ENCODE data around the gene NKX1-1.

The NKX1-1 gene

DNA sequence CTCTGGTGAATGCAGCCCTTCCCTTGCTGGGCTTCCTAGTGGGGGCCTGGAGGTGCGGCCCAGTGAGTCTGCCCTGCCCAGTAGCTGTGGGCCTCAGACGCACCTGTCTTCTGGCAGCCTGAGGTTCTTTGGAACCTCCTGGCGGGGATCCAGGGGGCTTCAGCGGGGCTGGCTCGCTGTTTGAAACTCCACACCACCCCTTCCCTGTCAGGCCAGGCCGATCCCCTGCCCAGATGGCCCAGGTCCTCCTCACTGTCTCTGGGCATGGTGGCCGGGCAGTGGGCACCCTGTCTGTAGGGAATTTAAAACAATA, 10.7 kb upstream of the NKX1-1 start:
- DNase-seq (ENCODE audit: low read depth, low spot score), result no peak

GRCh38 chr4:1416051-1416947, 10.1 kb upstream of the NKX1-1 start:
- no peak for DNase-seq (ENCODE audit: low read depth, low spot score)

- no peak for DNase-seq (ENCODE audit: low read depth, low spot score)
These were observed 9.4 kb upstream of the NKX1-1 start for GRCh38 chr4:1415681-1415981.

- DNase-seq (ENCODE audit: low read depth, low spot score), result no peak
These were observed 8.8 kb upstream of the NKX1-1 start for GRCh38 chr4:1414831-1415680.

DNA sequence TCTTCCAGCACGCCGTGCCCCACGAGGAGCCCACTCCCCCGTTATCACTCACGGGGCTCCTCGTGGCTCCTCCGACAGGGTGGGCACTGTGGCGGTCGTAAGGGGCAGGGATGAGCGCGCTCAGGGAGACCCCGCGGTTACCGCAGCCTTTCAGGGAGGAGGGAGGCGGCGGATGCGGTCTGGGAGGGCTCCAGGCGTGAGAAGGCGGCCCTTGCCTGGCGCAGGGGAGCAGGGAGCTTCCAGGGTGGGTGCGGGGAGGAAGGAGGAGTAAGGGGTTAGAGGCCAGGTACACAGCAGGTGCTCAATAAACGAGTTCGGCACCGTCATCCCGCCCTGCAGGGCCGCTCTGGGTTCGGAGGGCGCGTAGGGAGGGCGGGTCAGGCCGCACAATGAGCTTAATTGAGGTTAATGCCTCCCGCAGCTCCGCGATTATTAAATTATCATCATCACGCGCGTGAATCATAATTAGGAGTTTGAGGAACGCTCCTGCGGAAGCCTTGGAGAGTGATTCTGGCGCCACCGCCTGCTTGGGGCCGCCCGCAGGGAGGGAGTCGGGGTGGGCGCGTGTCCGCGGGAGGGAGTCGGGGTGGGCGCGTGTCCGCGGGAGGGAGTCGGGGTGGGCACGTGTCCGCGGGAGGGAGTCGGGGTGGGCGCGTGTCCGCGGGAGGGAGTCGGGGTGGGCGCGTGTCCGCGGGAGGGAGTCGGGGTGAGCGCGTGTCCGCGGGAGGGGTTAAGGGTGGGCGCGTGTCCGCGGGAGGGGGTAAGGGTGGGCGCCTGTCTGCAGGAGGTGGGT, 7.6 kb upstream of the NKX1-1 start:
- DNase-seq (ENCODE audit: low read depth, low spot score), result no peak

DNA sequence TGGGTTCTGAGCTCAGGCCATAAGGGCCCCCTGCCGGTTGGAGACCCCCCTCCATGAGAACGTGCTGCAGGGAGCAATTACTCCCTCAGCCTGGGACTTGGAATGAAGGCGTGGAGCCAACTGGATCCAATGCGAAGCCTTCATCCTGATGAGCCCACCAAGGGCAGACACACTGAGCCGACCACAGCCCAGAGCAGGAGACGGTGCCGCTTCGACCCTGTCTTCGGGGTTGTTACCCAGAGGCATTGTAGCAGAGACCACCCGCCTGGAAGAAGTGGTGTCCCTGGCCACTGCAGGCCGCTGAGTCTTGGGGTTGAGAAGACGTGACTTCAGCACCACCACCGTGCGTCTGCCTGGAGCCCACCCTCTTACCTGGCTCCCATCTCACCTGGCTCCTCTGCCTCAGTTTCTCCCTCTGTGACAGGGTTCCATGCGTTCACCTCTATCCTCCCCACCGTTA, 7.0 kb upstream of the NKX1-1 start:
- DNase-seq (ENCODE audit: low read depth, low spot score), result no peak

DNA sequence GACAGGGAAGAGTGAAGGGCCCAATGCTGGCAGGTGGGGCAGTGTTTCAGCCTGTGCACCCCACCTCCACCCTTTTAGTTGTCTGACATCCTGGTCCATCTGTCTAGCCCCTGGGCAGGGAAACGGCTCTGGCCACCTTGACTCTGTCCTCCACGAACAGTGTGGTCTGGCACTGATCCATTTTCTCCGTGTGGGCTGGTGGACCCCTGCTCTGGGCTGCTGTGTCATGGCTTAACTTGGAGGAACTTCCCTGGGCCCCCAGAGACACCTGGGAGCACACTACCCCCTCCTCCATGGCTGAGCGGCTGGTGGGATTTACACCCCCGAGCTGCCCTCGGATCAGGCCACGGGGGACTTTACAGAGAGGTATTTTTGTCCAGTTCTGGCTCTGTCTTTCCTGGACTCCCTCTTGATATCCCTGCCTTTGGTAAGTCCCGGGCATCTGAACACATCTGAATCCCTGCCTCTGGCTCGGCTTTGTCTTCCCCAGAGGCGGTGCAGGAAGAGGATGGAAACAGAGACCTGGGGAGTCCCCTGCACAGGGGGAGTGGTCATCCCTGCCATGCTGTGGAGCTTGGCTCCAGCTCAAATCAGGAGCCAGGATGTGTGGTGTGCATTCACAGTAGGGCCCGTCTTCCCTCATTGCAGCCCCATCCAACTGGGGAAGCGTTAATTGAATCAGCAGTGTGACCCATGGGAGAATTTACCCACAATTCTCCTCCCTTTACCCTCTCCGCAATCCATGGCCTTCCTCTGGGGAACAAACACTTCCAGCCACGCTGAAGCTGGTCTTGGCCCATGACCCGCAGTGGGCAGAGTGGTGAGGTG, 6.3 kb upstream of the NKX1-1 start:
- DNase-seq (ENCODE audit: low read depth, low spot score), result no peak

- DNase-seq (ENCODE audit: low read depth, low spot score), result no peak
These were observed 5.5 kb upstream of the NKX1-1 start for GRCh38 chr4:1411436-1412375.

DNA sequence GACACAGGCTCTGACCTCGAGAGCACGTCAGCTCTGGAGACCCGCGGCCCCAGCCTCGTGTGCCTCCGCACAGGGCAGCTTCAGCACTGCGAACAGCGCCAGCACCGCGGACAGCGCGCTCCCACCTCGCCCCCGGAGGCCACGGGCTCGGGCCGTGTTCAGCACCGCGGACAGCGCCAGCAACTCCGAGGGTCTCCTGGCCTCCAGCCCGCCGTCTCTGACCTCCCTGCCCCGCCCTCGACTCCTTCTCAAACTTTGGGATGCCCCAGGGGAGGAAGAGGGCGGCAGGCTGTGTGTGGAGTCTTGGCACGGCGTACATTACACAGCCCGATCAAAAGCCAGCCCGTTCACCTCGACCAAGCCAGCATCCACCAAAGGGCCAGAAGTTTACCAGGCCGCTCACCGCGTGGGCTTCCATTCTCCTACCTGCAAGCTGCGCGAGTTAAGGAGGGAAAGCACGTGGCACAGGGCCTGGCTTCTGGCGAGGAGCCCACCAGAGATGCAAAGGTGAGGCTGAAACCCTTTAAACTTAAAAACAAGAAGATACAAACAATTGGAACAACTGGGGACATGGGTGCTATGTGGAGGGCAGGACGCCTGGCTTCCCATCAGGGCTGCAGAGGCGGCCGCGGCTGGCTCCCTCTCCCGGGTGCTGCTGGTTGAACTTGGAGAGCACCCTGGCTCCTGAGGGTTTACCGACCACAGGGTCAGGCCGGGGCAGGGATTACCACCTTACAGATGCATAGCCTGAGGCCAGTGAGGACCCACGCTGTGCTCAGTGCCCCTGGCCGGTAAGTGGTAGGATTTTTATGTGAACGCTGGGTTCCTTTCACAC, 4.5 kb upstream of the NKX1-1 start:
- no peak for DNase-seq (ENCODE audit: low read depth, low spot score)

DNA sequence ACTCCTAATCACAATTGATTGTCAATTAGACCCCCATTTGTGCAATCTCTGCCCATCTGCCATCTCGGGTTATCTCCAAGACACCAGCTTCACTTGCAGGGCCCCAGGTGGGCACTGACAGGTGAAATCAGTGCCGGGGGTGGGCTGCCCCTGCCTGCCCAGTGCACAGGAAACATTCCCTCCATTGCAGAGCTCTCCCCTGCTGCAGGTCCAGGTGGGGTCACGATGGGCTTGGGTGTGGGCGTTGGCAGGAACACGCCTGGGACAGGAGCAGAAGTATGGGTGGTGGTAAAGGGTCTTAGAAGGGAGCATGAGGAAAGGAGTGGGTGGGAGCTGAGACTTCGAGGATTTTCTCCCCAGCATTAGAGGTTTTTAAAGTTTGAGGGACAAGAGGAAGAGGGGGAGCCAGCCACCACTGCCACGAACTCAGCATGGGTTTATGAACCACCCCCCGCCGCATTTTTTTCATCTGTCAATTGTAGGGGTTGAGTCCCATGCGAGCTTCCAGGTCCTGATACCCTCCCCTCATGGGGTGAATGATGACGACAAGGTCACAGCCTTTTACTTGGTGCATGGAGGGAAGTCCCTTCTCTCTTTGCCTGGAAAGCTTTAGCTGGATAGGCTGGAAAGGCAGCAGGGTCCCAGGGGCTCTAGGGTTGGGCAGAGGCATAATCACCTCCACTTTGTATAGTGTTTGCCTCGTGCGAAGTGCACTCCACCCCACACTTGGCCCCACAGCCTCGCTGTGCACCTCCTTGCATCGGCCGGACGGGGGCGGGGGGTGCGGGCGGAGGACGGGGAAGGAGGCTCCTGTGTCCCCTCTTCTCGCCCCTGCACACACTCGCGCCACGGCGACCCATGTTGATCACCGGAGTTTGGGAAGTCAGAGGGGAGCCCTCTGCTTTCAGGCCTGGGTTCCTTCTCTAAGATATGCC, 3.5 kb upstream of the NKX1-1 start:
- no peak for DNase-seq (ENCODE audit: low read depth, low spot score)

DNA sequence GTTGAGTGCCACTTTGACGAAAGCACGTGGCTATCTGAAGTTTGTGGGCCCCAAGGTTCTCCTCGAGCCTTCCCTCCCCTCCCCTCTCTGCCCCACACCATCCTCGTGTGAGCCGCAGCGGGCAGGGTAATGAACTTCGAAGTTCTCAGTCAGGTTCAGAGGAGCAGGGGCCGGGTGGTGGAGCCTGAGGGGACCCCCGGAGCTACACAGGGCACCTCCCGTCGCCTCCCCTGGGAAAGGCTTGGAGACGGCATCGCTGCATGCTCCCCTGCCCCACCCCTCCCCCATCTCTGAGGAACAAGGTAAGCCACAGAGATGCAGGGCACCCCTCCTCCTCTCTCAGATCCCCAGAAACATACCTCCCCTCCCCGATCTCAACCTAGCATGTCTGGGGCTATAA, 2.8 kb upstream of the NKX1-1 start:
- DNase-seq (ENCODE audit: low read depth, low spot score), result no peak

DNA sequence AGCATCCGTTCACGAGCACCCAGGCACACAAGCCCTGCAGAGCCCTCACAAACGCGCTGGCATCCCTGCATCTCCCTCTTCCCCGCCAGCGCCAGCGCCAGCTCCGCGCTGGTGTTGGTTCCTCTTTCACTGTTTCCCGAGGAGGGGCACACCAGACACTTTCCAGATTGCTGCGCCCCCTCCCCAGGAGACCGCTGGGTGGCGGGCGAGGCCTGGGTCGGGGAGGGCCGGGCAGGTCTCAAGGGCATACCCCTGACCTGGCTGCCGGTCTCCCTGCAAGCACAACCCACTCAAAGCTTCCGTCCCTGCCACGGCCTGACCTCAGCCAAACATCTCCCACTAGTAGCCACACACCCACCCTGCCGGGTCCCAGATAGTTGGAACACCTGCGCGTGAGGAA, 2.2 kb upstream of the NKX1-1 start:
- DNase-seq (ENCODE audit: low read depth, low spot score), result no peak

DNA sequence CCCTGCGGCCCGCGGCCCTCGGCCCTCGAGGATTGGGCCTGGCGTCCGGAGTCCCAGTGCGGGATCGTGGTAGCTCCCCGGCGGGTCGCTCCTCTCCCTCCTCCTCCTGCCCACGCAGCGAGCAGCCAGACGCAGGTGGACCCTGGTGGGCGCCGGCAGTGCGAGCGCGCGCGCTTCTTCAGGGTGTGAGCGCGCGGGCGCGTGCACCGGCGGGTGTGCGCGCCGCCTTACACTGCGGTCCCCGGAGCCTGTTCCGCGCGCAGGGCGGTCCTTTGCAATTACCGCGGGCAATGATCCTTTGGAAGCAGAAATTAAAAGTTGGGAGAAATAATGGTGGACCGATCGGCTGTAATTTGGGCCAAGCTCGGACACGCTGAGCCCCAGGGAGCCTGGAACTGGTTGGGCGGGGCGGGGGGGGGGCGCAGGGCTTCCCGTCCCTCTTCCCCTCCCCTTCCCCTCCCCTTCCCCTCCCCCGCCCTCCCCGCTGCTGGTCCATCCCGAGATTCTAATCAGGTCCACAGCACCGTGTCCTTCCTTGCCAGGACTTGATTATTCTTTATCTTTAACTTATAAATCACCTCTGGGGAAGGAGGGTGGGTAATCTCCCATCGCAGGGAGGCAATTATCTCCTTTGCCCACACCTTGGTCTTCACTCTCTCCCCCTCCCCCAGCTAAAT, 1.6 kb upstream of the NKX1-1 start:
- DNase-seq (ENCODE audit: low read depth, low spot score), result no peak

- no peak for DNase-seq (ENCODE audit: low read depth, low spot score)
These were observed 877 bp upstream of the NKX1-1 start for GRCh38 chr4:1406981-1407656.

DNA sequence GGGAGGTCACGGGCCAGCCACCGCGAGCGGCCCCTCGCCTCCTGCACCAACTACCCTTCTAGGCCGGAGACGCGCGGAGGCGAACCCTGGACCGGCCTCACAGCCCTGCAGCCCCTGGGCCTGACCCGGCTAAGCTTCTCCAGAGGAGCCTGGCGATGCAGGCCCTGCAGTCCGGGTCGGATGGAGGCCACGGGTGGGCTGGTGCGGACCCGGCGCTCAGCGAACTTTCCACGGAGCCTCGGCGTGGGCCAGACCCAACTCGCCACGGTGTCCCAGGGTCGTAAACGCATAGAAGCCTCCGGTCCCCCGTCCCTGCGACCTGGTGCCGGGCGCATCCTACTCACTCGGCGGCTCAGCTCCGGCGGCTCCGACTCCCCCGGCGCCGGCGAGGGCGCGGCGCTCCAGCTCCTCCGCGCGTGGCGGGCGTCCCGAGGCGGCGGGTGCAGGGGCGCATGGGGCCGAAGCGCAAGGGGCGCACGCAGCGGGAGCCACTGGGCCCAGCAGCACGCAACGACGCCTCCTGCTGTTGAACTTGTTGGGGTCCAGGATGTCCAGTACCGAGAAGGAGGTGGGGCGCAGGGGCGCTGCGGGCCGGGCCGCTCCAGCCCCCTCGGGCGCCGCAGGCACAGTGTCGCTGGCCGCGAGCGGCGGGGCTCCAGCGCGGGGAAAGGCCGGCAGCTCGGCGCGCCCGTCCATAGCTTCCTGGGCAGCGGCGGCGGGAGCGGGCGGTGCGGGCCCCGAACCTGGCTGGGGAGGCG, 427 bp downstream of the NKX1-1 start:
- DNase-seq (ENCODE audit: low read depth, low spot score), result no peak

DNA sequence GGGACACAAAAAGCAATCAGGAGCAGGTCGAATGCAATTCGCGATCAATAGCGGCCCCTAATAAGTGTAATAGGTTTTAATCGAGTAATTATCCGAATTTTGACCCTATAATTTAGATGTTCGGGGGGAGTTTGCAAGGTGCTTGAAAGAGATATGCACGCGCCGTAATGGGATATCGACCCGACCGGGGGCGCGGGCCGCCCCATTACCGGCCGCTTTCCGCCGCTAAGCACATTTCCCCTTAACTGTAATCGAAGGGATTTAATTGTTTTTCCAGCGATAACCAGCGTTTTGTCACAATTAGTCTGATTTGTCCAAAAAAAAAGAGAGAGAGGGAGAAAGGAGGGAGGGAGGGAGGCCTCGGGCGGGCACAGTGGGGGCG, 997 bp downstream of the NKX1-1 start:
- DNase-seq (ENCODE audit: low read depth, low spot score), result no peak
